GM19099 (cell line): ENCODE measurements around the gene PITX1.

Source experiments
- POLR2A ChIP-seq: IDR thresholded peaks from 3 replicates; pipeline ENCODE4 v1.6.1; 2011; ENCODE audit warnings: low read depth; ENCODE audit not compliant: insufficient read length; ENCODE audit errors: extremely low read depth

The PITX1 gene

DNA sequence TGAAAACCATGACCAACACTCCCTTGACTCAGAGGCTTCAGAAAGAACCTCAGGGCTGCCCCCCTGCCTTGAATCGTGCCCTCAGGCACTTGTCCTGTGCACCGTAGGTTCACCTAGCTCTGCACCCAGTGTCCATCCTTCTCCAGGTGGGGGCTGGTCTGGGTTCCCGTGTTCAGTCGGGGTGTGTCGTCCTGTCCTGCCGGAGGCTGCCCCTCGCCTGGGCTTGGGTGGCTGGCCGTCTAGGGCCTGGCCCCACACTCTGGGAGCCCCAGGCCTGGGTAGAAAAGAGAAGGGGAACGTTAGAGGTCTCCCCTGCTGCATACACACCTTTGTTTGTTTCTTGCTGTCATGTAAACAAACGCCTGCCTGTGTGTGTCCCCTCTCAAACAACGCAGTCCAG is 37.0 kb downstream of the PITX1 start:
- TF ChIP-seq POLR2A: no peak

DNA sequence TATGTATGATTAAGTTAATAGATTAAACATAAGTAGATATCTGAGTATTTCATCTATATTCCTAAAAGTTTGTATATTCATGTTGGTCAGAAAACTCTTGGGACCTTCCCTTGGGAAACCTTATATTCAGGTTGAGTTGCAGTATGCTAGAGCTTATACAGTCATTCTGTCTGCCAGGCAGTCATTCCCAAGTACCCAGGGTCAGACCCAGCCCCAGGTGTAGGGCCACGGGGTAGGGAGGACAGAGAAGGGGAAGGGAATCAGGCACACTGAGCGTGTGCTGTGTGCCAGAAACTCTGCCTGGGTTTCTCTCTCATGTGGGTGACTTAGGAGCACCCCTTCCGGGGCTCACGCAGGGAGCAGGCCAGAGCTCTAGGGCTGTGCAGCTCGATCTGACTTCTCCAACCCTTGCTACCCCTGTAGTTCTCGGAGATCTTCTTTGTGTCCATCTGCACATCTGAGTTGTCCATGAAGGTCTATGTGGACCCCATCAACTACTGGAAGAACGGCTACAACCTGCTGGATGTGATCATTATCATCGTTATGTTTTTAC is 38.1 kb downstream of the PITX1 start:
- no peak for TF ChIP-seq POLR2A

DNA sequence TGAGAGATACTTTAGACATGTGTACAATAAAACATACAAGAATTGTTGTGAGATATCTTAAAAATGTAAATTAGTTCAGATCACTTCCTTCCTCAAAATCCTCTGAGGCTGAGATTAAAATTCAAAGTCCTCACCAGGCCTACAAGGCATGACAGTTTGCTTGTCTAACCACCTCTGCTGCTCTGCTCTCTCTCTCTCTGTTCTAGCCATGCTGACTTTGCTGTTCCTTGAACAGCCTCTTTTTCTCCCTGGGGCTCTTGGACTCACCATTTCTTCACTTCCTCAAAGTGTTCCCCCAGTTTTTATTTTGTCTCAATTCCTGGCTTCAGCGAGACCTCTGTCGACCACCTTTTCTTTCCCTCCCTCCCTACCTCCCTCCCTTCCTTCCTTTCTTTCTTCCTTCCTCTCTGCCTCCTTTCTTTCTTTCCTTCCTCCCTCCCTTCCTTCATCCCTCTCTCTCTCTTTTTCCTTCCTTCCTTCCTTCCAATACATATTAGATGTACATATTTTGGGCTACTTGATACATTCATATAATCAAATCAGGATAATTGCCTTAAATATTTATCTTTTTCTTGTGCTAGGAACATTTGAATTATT is 39.4 kb downstream of the PITX1 start:
- no peak for TF ChIP-seq POLR2A

DNA sequence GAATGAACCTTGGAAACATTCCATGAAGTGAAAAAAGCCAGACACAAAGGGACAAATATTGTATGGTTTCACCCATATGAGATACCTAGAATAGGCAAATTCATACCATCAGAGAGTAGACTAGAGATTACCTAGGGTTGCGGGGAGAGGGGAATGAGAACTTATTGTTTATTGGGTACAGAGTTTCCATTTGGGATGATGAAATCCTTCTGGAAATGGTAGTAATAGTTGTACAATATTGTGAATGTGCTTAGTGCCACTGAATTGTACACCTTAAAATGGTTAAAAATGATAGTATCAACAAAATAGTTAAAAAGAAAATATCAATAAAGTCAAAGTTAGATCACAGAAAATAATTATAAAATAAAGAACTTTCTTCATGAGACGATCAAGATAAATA is 40.9 kb downstream of the PITX1 start:
- TF ChIP-seq POLR2A: no peak

DNA sequence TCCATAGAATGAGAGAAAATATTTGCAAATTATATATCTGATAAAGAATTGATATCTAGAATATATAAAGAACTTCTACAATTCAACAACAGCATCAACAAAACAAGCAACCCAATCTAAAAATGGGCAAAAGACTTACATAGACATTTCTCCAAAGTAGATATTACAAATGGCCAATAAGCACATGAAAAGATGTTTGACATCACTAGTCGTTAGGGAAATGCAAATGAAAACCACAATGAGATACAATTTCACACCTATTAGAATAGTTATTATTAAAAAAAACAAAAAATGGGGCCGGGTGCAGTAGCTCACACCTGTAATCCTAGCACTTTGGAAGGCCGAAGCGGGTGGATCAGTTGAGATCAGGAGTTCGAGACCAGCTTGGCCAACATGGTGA is 41.9 kb downstream of the PITX1 start:
- TF ChIP-seq POLR2A: no peak

DNA sequence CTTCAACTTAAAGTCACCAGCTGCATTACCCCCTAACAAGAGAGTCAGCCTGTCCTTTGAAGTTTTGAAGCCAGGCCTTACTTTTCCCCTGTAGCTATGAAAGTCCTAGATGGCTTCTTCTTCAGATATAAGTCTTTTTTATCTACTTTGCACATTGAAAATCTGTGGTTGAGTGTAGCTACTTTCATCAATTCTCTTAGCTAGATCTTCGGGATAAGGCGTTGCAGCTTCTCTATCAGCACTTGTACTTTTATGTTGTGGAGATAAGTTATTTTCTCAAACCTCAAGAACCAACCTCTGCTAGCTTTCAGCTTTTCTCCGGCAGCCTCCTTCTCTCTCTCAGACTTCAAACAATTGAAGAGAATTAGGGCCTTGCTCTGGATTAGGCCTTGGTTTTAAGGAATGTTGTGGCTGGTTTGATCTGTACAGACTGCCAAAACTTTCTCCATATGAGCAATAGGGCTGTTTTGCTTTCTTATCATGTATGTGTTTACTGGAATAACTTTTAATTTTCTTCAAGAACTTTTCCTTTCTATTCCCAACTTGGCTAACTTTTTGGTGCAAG is 44.7 kb downstream of the PITX1 start:
- TF ChIP-seq POLR2A: no peak

DNA sequence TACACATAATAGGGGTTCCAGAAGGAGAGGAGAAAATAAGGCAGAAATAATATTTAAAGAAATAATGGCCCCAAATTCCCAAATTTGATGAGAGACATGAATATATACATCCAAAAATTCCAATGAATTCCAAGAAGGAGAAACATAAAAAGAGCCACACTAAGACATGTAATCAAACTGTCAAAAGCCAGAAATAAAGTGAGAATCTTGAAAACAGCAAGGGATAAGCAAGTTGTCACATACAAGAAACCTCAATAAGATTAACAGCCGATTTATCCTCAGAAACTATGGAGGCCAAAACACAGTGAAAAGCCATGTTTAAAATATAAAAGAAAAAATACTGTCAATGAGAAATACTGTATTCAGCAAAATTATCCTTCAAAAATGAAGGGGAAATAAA is 51.8 kb downstream of the PITX1 start:
- TF ChIP-seq POLR2A: no peak

DNA sequence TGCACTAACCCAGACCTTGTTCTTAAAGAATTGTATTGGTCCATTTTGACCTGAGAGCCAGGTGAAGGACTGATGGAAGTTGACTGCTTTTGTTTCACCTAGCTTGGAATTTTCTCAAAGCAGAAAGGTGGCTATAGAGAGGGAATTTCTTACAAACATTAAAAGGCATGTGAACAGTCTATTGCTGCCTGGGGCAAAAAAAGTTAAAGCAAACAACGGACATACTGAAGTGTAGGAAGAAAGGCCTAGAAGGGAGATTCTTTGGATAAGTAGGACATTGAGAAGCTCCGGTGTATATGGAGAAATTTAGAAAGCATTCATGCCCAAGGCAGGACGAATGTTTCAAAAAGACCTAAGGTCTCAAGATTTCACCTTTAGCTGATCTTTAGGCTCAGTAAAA is 54.6 kb downstream of the PITX1 start:
- no peak for TF ChIP-seq POLR2A
